Keratinocyte (primary cell): ENCODE results near the gene JAG2. TPM values are rescaled to one million over a fixed set of nuclear protein-coding genes. Genes with fewer than 3 reads are reported as not detected.

ENCODE experiments used
- DNase-seq: peaks from one replicate; pipeline ENCODE4 v3.0.0-alpha.2; 2011; ENCODE audit warnings: low read depth, missing footprints, low spot score
- FAIRE-seq: peaks from 2 replicates; lab custom pipeline; 2011; peaks lifted over from hg19 to GRCh38; lab: Jason Lieb, UNC
- H2AFZ ChIP-seq: 2 replicates; pipeline ENCODE4 v1.6.0; 2012; ENCODE audit warnings: low read length, control low read depth, inconsistent platforms; ENCODE audit not compliant: control insufficient read depth
- H3K27ac ChIP-seq: 2 replicates; pipeline ENCODE4 v1.5.1; 2011; ENCODE audit warnings: low read length; ENCODE audit not compliant: control insufficient read depth, insufficient read depth
- H3K27me3 ChIP-seq: 3 replicates; pipeline ENCODE4 v1.6.0; 2011; ENCODE audit warnings: low read length; ENCODE audit not compliant: control insufficient read depth, insufficient read depth; ENCODE audit errors: extremely low read depth
- H3K36me3 ChIP-seq, 2 experiments: 2 replicates in 1 of 2; 3 replicates in 1 of 2; pipeline ENCODE4 v1.5.1; 2011; ENCODE audit warnings: low read length in 2 of 2, mild to moderate bottlenecking in 1 of 2; ENCODE audit not compliant: control insufficient read depth in 2 of 2, insufficient read depth in 2 of 2; ENCODE audit errors: extremely low read depth in 1 of 2
- H3K4me1 ChIP-seq: 3 replicates; pipeline ENCODE4 v1.5.1; 2011; ENCODE audit warnings: low read length; ENCODE audit not compliant: control insufficient read depth, insufficient read depth; ENCODE audit errors: extremely low read depth
- H3K4me2 ChIP-seq: 3 replicates; pipeline ENCODE4 v1.6.0; 2011; ENCODE audit warnings: low read depth, low read length; ENCODE audit not compliant: control insufficient read depth, insufficient read depth; ENCODE audit errors: extremely low read depth
- H3K4me3 ChIP-seq, 3 experiments: fragments of 200-600 bp in 1 of 3; sonication (generic) in 1 of 3; 2 replicates in 2 of 3; 3 replicates in 1 of 3; pipeline ENCODE4 v1.5.1; 2011 to 2016; ENCODE audit warnings: low read length in 3 of 3, mild to moderate bottlenecking in 3 of 3, control low read depth in 2 of 3, inconsistent platforms in 1 of 3, low read depth in 1 of 3, mixed read lengths in 1 of 3, mixed run types in 1 of 3, moderate library complexity in 1 of 3; ENCODE audit not compliant: control insufficient read depth in 2 of 3, insufficient read depth in 2 of 3; ENCODE audit errors: extremely low read depth in 1 of 3
- H3K79me2 ChIP-seq: 2 replicates; pipeline ENCODE4 v1.6.0; 2012; ENCODE audit warnings: low read length; ENCODE audit not compliant: control insufficient read depth, insufficient read depth
- H3K9ac ChIP-seq: 3 replicates; pipeline ENCODE4 v1.6.0; 2011; ENCODE audit warnings: low read length; ENCODE audit not compliant: control insufficient read depth, insufficient read depth; ENCODE audit errors: extremely low read depth
- H3K9me1 ChIP-seq: 3 replicates; pipeline ENCODE4 v1.6.0; 2011; ENCODE audit warnings: low read length; ENCODE audit not compliant: control insufficient read depth, insufficient read depth; ENCODE audit errors: extremely low read depth
- H3K9me3 ChIP-seq: 2 replicates; pipeline ENCODE4 v1.5.1; 2012; ENCODE audit warnings: low read depth, low read length; ENCODE audit not compliant: control insufficient read depth
- H4K20me1 ChIP-seq: 3 replicates; pipeline ENCODE4 v1.6.0; 2011; ENCODE audit warnings: low read length; ENCODE audit not compliant: control insufficient read depth, insufficient read depth; ENCODE audit errors: extremely low read depth
- CTCF ChIP-seq, 3 experiments: IDR thresholded peaks in 1 of 3; conservative IDR thresholded peaks in 1 of 3; optimal IDR thresholded peaks in 1 of 3; 2 replicates in 2 of 3; 3 replicates in 1 of 3; pipeline versions ENCODE3 to v1.5.1; 2011; ENCODE audit warnings: low read length in 3 of 3, mild to moderate bottlenecking in 3 of 3, moderate library complexity in 2 of 3, control low read depth in 1 of 3, inconsistent platforms in 1 of 3; ENCODE audit not compliant: insufficient read depth in 2 of 3; ENCODE audit errors: extremely low read depth in 1 of 3
- EZH2 ChIP-seq: IDR thresholded peaks from one replicate; pipeline ENCODE4 v1.6.1; 2012; ENCODE audit warnings: inconsistent platforms, mild to moderate bottlenecking, low read length, moderate library complexity
- dilution Hi-C: fragments of 300-500 bp; cut with MboI; formaldehyde crosslinking; loops from one replicate; pipeline ENCODE4 v1.7.0; 2020; ENCODE audit warnings: low sequenced_read_pairs; ENCODE audit not compliant: extremely low pct_ligation_motif_present
- polyA plus RNA-seq, 5 experiments: library from polyadenylated mRNA; depleted of rRNA in 3 of 5; stranded (reverse) in 3 of 5; stranded (forward) in 1 of 5; unstranded in 1 of 5; fragments of >200 nt; gene quantifications; 1 replicate in 1 of 5; 2 replicates in 3 of 5; 3 replicates in 1 of 5; pipeline versions ENCODE4 v1.2.1 to v1.2.3, GENCODE V29; 2011 to 2012; ENCODE audit warnings: missing spikeins in 2 of 5, low read depth in 1 of 5, low replicate concordance in 1 of 5

The JAG2 gene
- polyA plus RNA-seq, 1 donor (not counting 4 experiments of a cell fraction or from before 2014, with no cell fraction given): 28.3 TPM

GRCh38 chr14:105208738-105209075, 40.1 kb upstream of the JAG2 start:
- Histone ChIP-seq H3K27ac (no peak overlapping the region), H2AFZ (no peak overlapping the region), H3K9me3 (no peaks in the 10 kb centered on the region), H3K36me3 (peaks cover 0 to 11% of the 10 kb centered on the region in 2 experiments), H3K9ac (no peak overlapping the region), H3K4me1 (peaks cover 11% of the 10 kb centered on the region), H4K20me1 (no peaks in the 10 kb centered on the region), H3K9me1 (no peaks in the 10 kb centered on the region), H3K4me3 (no peak overlapping the region), H3K79me2 (no peaks in the 10 kb centered on the region), H3K4me2 (no peak overlapping the region), H3K27me3 (no peaks in the 10 kb centered on the region)
- TF ChIP-seq CTCF (optimal IDR thresholded peaks at IDR 0.05 in 1 of 3, IDR thresholded peaks at IDR 0.05 in 1 of 3, conservative IDR thresholded peaks at IDR 0.05 in 1 of 3; ENCODE audit: extremely low read depth in 1 of 3, insufficient read depth in 2 of 3, low read length in 3 of 3) (no peak), EZH2 (no peak)
- dilution Hi-C loops: no loop called here
- DNase-seq (no peak), FAIRE-seq (no peak)

GRCh38 chr14:105207996-105208737, 39.6 kb upstream of the JAG2 start:
- Histone ChIP-seq H3K4me3 (no peak overlapping the region), H3K36me3 (peaks cover 0 to 11% of the 10 kb centered on the region in 2 experiments), H2AFZ (no peak overlapping the region), H4K20me1 (no peaks in the 10 kb centered on the region), H3K4me1 (peaks cover 11% of the 10 kb centered on the region), H3K79me2 (no peaks in the 10 kb centered on the region), H3K9me3 (no peaks in the 10 kb centered on the region), H3K9ac (no peak overlapping the region), H3K4me2 (no peak overlapping the region), H3K27ac (no peak overlapping the region), H3K27me3 (no peaks in the 10 kb centered on the region), H3K9me1 (no peaks in the 10 kb centered on the region)
- no peak for FAIRE-seq
- TF ChIP-seq CTCF (optimal IDR thresholded peaks at IDR 0.05 in 1 of 3, IDR thresholded peaks at IDR 0.05 in 1 of 3, conservative IDR thresholded peaks at IDR 0.05 in 1 of 3; ENCODE audit: extremely low read depth in 1 of 3, insufficient read depth in 2 of 3, low read length in 3 of 3) (no peak), EZH2 (no peak)
- dilution Hi-C loops: no loop called here
- no peak for DNase-seq
